Activated CD8-positive, alpha-beta T cell treated with anti-CD3 and anti-CD28 coated beads for 36 hours (primary cell): ENCODE measurements around the gene SHC2. TPM values are rescaled to one million over a fixed set of nuclear protein-coding genes. Genes with fewer than 3 reads are reported as not detected.

Experiments used
- ATAC-seq: fragments of 200-7000 bp; cut with Tn5 transposase; one replicate; pipeline ENCODE4 v1.10.0; 2021; ENCODE audit warnings: mild to moderate bottlenecking, moderate library complexity
- CTCF ChIA-PET: fragments of 350-600 bp; sonication (Branson Sonifier 250); formaldehyde crosslinking; loops from one replicate; lab custom pipeline; 2021; ENCODE audit warnings: antibody characterized with exemption; lab: Charles Lee
- POLR2A ChIA-PET: fragments of 350-600 bp; sonication (Branson Sonifier 250); formaldehyde crosslinking; loops from one replicate; lab custom pipeline; 2021; ENCODE audit warnings: antibody characterized with exemption; lab: Charles Lee
- DNase-seq: peaks from one replicate; pipeline ENCODE4 v3.0.0-alpha.2; 2020
- H3K27ac Mint-ChIP-seq: one replicate; pipeline ENCODE4 v1.8.0; 2021; ENCODE audit warnings: mild to moderate bottlenecking, mixed read lengths
- H3K27me3 Mint-ChIP-seq: one replicate; pipeline ENCODE4 v1.8.0; 2021; ENCODE audit warnings: mixed read lengths
- H3K36me3 Mint-ChIP-seq: one replicate; pipeline ENCODE4 v1.8.0; 2021; ENCODE audit warnings: low read depth, mixed read lengths
- H3K4me1 Mint-ChIP-seq: one replicate; pipeline ENCODE4 v1.8.0; 2021; ENCODE audit warnings: low read depth, mixed read lengths
- H3K4me3 Mint-ChIP-seq: one replicate; pipeline ENCODE4 v1.8.0; 2021; ENCODE audit warnings: mild to moderate bottlenecking, moderate library complexity, mixed read lengths
- H3K9me3 Mint-ChIP-seq: one replicate; pipeline ENCODE4 v1.8.0; 2021; ENCODE audit warnings: mixed read lengths
- CTCF ChIP-seq: fragments of 200-600 bp; IDR thresholded peaks from one replicate; pipeline ENCODE4 v1.8.0; 2022; ENCODE audit warnings: antibody characterized with exemption, mild to moderate bottlenecking
- intact Hi-C: fragments of 100-400 bp; cut with micrococcal nuclease; formaldehyde crosslinking; loops from one replicate; pipeline ENCODE4 v1.10.0; 2022
- total RNA-seq, 2 experiments: library from RNA; stranded (reverse); gene quantifications; one replicate each; pipeline ENCODE4 v1.2.3, GENCODE V29; 2021

SHC2 gene
- total RNA-seq, 2 experiments from 2014 or later = 0.25 to 0.45 TPM

- H3K27ac Mint-ChIP-seq = no peak overlapping the region
- TF ChIP-seq CTCF = no peak
- no peak overlapping the region for H3K4me3 Mint-ChIP-seq
- peaks cover 13% of the 10 kb centered on the region for H3K27me3 Mint-ChIP-seq
- intact Hi-C loops = no loop called here
- H3K4me1 Mint-ChIP-seq = no peaks in the 10 kb centered on the region
- DNase-seq (no peak), ATAC-seq (no peak)
- no peaks in the 10 kb centered on the region for H3K36me3 Mint-ChIP-seq
- ChIA-PET POLR2A (no interaction called here), CTCF (no interaction called here)
- no peaks in the 10 kb centered on the region for H3K9me3 Mint-ChIP-seq
These were observed 90.0 kb downstream of the SHC2 start for GRCh38 chr19:370641-371330.

GRCh38 chr19:369876-370275, 91.0 kb downstream of the SHC2 start:
- Mint-ChIP-seq H3K9me3 (no peaks in the 10 kb centered on the region), H3K27ac (no peak overlapping the region), H3K4me1 (no peaks in the 10 kb centered on the region), H3K4me3 (no peak overlapping the region), H3K36me3 (no peaks in the 10 kb centered on the region), H3K27me3 (peaks cover 12% of the 10 kb centered on the region)
- POLR2A ChIA-PET = no interaction called here
- DNase-seq (no peak), ATAC-seq (no peak)
- no peak for TF ChIP-seq CTCF
- intact Hi-C loops = no loop called here
- CTCF ChIA-PET = no interaction called here

- no peak for ATAC-seq
- CTCF ChIA-PET = no interaction called here
These were observed 91.6 kb downstream of the SHC2 start for GRCh38 chr19:369256-369655.

GRCh38 chr19:368630-369024, 92.2 kb downstream of the SHC2 start:
- no peak overlapping the region for H3K4me3 Mint-ChIP-seq
- DNase-seq (no peak), ATAC-seq (no peak)
- ChIA-PET CTCF (no interaction called here), POLR2A (no interaction called here)
- peaks cover 12% of the 10 kb centered on the region for H3K27me3 Mint-ChIP-seq
- TF ChIP-seq CTCF = no peak
- H3K36me3 Mint-ChIP-seq = no peaks in the 10 kb centered on the region
- H3K27ac Mint-ChIP-seq = no peak overlapping the region
- H3K4me1 Mint-ChIP-seq = no peaks in the 10 kb centered on the region
- intact Hi-C loops = no loop called here
- no peaks in the 10 kb centered on the region for H3K9me3 Mint-ChIP-seq

More at GRCh38 chr19:369256-369655, 91.6 kb downstream of the SHC2 start:
- H3K27me3 Mint-ChIP-seq = peaks cover 12% of the 10 kb centered on the region
- no peak for TF ChIP-seq CTCF
- H3K4me3 Mint-ChIP-seq = no peak overlapping the region
- no peak overlapping the region for H3K27ac Mint-ChIP-seq
- DNase-seq = no peak
- intact Hi-C loops = no loop called here
- no peaks in the 10 kb centered on the region for H3K36me3 Mint-ChIP-seq
- H3K4me1 Mint-ChIP-seq = no peaks in the 10 kb centered on the region
- POLR2A ChIA-PET = no interaction called here
- H3K9me3 Mint-ChIP-seq = no peaks in the 10 kb centered on the region

GRCh38 chr19:367963-368629, 92.7 kb downstream of the SHC2 start:
- no peaks in the 10 kb centered on the region for H3K36me3 Mint-ChIP-seq
- ChIA-PET CTCF (no interaction called here), POLR2A (no interaction called here)
- TF ChIP-seq CTCF = no peak
- no peaks in the 10 kb centered on the region for H3K9me3 Mint-ChIP-seq
- no peaks in the 10 kb centered on the region for H3K4me1 Mint-ChIP-seq
- no peak for DNase-seq
- intact Hi-C loops = no loop called here
- no peak for ATAC-seq
- H3K27ac Mint-ChIP-seq = no peak overlapping the region
- H3K27me3 Mint-ChIP-seq = peaks cover 12% of the 10 kb centered on the region
- H3K4me3 Mint-ChIP-seq = no peak overlapping the region
